T47D (cell line): Measurements from ENCODE around the gene HMOX1.

Experiments used
- DNase-seq, 2 experiments: peaks; one replicate each; pipeline versions ENCODE4 v3.0.0 to v3.0.0-alpha.2; 2011 to 2012; ENCODE audit warnings: low read depth in 1 of 2, low spot score in 1 of 2
- JUND ChIP-seq: IDR thresholded peaks from 2 replicates; pipeline ENCODE4 v1.6.1; 2012; ENCODE audit warnings: low read depth
- in situ Hi-C: cut with HindIII; loops from 2 replicates; pipeline ENCODE4 v1.10.0; 2016; ENCODE audit warnings: low sequenced_read_pairs, low pct_unique_long_range_greater_than_20kb

Gene HMOX1

GRCh38 chr22:35377735-35378134 lies 3.2 kb upstream of the HMOX1 start:
- DNase-seq = no peak
- in situ Hi-C loops = no loop called here
- TF ChIP-seq JUND = no peak

GRCh38 chr22:35378621-35379020 lies 2.3 kb upstream of the HMOX1 start:
- TF ChIP-seq JUND = no peak
- no peak for DNase-seq
- in situ Hi-C loops = no loop called here

GRCh38 chr22:35379146-35379993 lies 1.5 kb upstream of the HMOX1 start:
- TF ChIP-seq JUND = no peak
- in situ Hi-C loops = no loop called here
- no peak for DNase-seq

- in situ Hi-C loops = no loop called here
- no peak for DNase-seq
- no peak for TF ChIP-seq JUND
Measured at GRCh38 chr22:35380013-35380412, 883 bp upstream of the HMOX1 start.

- TF ChIP-seq JUND = no peak
- in situ Hi-C loops = no loop called here
- DNase-seq = no peak
Measured at GRCh38 chr22:35381424-35382009, 621 bp downstream of the HMOX1 start.

GRCh38 chr22:35383679-35384071 lies 2.8 kb downstream of the HMOX1 start:
- in situ Hi-C loops = no loop called here
- no peak for TF ChIP-seq JUND
- DNase-seq = no peak

GRCh38 chr22:35384527-35384926 lies 3.6 kb downstream of the HMOX1 start:
- no peak for DNase-seq
- in situ Hi-C loops = no loop called here
- no peak for TF ChIP-seq JUND

GRCh38 chr22:35384975-35385588 lies 4.2 kb downstream of the HMOX1 start:
- in situ Hi-C loops = no loop called here
- no peak for DNase-seq
- no peak for TF ChIP-seq JUND

- TF ChIP-seq JUND = no peak
- no peak for DNase-seq
- in situ Hi-C loops = no loop called here
Measured at GRCh38 chr22:35386670-35387288, 5.9 kb downstream of the HMOX1 start.

- in situ Hi-C loops = no loop called here
- no peak for DNase-seq
- no peak for TF ChIP-seq JUND
Measured at GRCh38 chr22:35390933-35391332, 10.0 kb downstream of the HMOX1 start.

- DNase-seq = no peak
- in situ Hi-C loops = no loop called here
- no peak for TF ChIP-seq JUND
Measured at GRCh38 chr22:35392357-35392756, 11.5 kb downstream of the HMOX1 start.

- in situ Hi-C loops = no loop called here
- DNase-seq = no peak
- no peak for TF ChIP-seq JUND
Measured at GRCh38 chr22:35393116-35394010, 12.5 kb downstream of the HMOX1 start.
